Hepatocyte (in vitro differentiated cells): ENCODE results near the gene AMBN.

Source experiments
- CTCF ChIP-seq: fragments of 200-600 bp; sonication (generic); IDR thresholded peaks from 2 replicates; pipeline ENCODE4 v1.5.1; 2016; ENCODE audit warnings: antibody characterized with exemption, mild to moderate bottlenecking; ENCODE audit not compliant: poor library complexity
- EZH2 ChIP-seq: fragments of 200-600 bp; sonication (generic); IDR thresholded peaks from 2 replicates; pipeline ENCODE4 v1.6.1; 2016; ENCODE audit warnings: antibody characterized with exemption, mild to moderate bottlenecking, borderline replicate concordance
- EZH2phosphoT487 ChIP-seq: fragments of 200-600 bp; sonication (generic); IDR thresholded peaks from one replicate; pipeline ENCODE4 v1.6.1; 2018; ENCODE audit warnings: antibody characterized with exemption, mild to moderate bottlenecking, low read depth, moderate library complexity; ENCODE audit not compliant: unreplicated experiment, severe bottlenecking

GRCh38 chr4:70564033-70564432 is 28.0 kb upstream of the AMBN start:
- TF ChIP-seq CTCF (no peak), EZH2 (no peak), EZH2phosphoT487 (no peak)
